ENCODE measurements around the gene DLG1.

Gene DLG1

GRCh38 chr3:196994056-196994455, 304.4 kb downstream of the DLG1 start:
- Histone ChIP-seq H3K27ac (no peak overlapping the region; the same call in 1 of the 2 replicates), H4K20me1 (no peaks in the 10 kb centered on the region), H3K4me2 (no peak overlapping the region), H3K9me3 (no peaks in the 10 kb centered on the region), H3K4me3 (no peak overlapping the region), H3K27me3 (no peaks in the 10 kb centered on the region), H3K9ac (no peak overlapping the region), H3K36me3 (no peaks in the 10 kb centered on the region), H3K4me1 (peaks cover 39% of the 10 kb centered on the region)
- no peak for TF ChIP-seq Cebpa-rat (IDR thresholded peaks at IDR 0.05)

Measured in BLaER1 (cell line).